ENCODE results near the gene PARP15.
"Not testable (repeated sequence)": the region's sequence is repeated elsewhere in the genome, so short reads cannot be mapped to it uniquely, and the experiment has no call there.

The PARP15 gene

DNA sequence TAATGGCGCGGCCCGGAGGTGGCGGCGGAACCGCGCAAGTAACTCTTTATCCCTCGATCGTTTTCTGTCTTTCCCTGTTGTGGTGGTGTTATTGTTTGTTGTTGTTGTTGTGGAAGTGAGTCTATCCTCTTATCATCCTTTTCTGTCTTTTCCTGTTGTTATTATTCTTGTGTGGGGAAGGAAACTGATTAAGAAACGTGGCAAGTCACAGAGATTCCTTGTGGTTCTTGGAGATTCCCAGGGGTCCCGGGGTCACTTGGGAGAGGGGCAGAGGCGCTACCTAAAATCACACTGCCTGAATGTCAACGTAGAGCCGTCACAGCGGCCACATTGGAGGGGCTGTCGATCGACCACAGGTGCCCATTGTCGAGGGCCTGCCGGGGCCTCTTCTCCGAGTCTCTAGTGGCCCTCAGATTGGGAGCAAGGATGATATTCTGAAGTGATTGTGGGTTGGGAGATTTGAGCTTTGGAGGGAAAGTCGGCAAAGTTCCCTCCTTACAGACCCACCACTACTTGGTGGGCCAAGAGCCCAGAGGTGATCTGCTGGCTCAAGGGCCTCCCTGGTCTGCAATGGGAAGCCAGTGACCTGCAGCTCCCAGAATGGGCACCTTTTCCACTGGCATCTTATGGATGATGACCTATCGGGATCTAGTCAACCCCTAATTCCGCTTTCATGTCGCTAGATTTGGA, 104.0 kb downstream of the PARP15 start:
- H3K4me2 ChIP-seq (ENCODE audit: low read length), result peak overlapping the region; percentile 73
- H3K27me3 ChIP-seq (ENCODE audit: control insufficient read depth, insufficient read depth, low read length), result no peaks in the 10 kb centered on the region
- H3K27ac ChIP-seq, result no peak overlapping the region

DNA sequence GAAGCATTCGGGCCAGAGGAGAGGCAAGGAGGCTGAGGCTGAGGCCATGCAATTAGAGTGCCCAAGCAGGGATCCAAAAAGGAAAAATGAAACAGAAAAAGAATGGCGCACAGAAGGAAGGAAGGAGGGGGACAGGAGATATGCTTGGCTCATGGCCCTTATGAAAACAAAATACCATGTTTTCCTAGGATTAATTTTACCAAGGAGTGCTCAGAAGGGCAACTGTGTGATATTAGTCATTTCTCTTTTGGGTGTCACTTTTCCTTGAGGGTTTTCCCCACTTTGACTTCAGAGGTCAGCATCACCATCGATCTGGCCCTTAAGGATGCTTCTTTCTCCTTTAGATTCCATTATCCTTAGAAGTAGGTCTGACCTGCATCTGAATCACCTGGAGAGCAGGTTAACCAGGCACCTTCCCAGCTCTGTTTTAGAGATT, 104.5 kb downstream of the PARP15 start:
- H3K4me1 ChIP-seq, result peaks cover 5% of the 10 kb centered on the region
- H3K9me3 ChIP-seq (ENCODE audit: control insufficient read depth, low read length), result no peaks in the 10 kb centered on the region
- H3K79me2 ChIP-seq, result no peaks in the 10 kb centered on the region
- H3K27me3 ChIP-seq (ENCODE audit: control insufficient read depth, insufficient read depth, low read length), result no peaks in the 10 kb centered on the region
- peak overlapping the region; percentile 87 for H3K4me3 ChIP-seq (ENCODE audit: low read depth, low read length)
- no peak overlapping the region for H3K9ac ChIP-seq
- TF ChIP-seq, protein P1, sequence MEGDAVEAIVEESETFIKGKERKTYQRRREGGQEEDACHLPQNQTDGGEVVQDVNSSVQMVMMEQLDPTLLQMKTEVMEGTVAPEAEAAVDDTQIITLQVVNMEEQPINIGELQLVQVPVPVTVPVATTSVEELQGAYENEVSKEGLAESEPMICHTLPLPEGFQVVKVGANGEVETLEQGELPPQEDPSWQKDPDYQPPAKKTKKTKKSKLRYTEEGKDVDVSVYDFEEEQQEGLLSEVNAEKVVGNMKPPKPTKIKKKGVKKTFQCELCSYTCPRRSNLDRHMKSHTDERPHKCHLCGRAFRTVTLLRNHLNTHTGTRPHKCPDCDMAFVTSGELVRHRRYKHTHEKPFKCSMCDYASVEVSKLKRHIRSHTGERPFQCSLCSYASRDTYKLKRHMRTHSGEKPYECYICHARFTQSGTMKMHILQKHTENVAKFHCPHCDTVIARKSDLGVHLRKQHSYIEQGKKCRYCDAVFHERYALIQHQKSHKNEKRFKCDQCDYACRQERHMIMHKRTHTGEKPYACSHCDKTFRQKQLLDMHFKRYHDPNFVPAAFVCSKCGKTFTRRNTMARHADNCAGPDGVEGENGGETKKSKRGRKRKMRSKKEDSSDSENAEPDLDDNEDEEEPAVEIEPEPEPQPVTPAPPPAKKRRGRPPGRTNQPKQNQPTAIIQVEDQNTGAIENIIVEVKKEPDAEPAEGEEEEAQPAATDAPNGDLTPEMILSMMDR (IDR thresholded peaks at IDR 0.05), result no peak
- H3K36me3 ChIP-seq (ENCODE audit: control insufficient read depth, insufficient read depth, low read length), result no peaks in the 10 kb centered on the region
- peak overlapping the region; percentile 73 for H3K4me2 ChIP-seq (ENCODE audit: low read length)
- peak overlapping the region; percentile 99 for H2AFZ ChIP-seq
- no peak overlapping the region for H3K27ac ChIP-seq

More for the DNA sequence above, 104.0 kb downstream of the PARP15 start:
- TF ChIP-seq, protein P1 (IDR thresholded peaks at IDR 0.05), result no peak
- Histone ChIP-seq H3K4me1 (peaks cover 5% of the 10 kb centered on the region), H3K9me3 (ENCODE audit: control insufficient read depth, low read length) (no peaks in the 10 kb centered on the region), H3K36me3 (ENCODE audit: control insufficient read depth, insufficient read depth, low read length) (no peaks in the 10 kb centered on the region), H3K9ac (no peak overlapping the region), H3K4me3 (ENCODE audit: low read depth, low read length) (peak overlapping the region; percentile 87), H2AFZ (peak overlapping the region; percentile 99), H3K79me2 (no peaks in the 10 kb centered on the region)

DNA sequence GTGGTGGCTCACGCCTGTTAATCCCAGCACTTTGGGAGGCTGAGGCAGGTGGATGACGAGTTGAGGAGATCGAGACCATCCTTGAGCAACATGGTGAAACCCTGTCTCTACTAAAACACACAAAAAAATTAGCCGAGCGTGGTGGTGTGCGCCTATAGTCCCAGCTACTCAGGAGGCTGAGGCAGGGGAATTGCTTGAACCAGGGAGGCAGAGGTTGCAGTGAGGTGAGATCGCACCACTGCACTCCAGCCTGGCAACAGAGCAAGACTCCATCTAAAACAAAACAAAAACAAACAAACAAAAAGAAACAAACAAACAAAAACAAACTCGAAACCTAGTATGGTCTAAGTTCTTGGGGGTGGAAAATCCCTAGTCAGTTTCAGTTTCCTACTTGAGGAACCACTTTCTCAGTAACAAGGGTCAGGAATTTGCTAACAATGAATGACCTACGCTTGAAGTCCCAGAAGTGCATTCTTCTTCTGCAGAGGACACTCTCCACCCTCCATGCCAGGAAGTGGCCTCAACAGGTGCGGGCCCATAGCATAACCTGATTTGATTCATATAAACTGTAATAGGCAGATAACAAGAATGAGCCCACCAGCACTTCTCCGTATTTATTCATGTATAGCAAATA, 105.4 kb downstream of the PARP15 start:
- H3K27ac ChIP-seq; H3K9me3 ChIP-seq (ENCODE audit: control insufficient read depth, low read length); H3K4me3 ChIP-seq (ENCODE audit: low read depth, low read length); H3K79me2 ChIP-seq; H3K9ac ChIP-seq; H3K4me2 ChIP-seq (ENCODE audit: low read length); H3K4me1 ChIP-seq; H3K27me3 ChIP-seq (ENCODE audit: control insufficient read depth, insufficient read depth, low read length); H2AFZ ChIP-seq; H3K36me3 ChIP-seq (ENCODE audit: control insufficient read depth, insufficient read depth, low read length): not testable (repeated sequence)

DNA sequence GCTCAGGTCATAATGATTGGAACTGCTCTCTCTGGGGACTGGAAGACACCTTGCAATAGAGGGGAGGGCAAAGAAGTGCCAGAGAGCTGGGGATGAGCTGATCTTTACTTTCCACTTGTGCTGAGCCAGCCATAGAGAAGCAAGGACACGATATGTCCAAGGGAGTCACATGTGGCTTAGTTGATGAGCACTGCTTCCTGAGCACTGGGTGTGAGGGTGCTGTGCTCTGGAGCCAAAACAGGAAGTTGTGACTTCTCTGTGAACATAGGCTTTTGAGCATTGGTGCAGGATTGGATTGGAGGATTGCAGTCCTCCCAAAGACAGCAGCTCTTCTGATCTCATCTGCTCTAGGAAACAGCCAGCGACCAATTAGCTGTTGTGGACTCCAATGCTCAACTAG, 109.8 kb downstream of the PARP15 start:
- no peak overlapping the region for H3K4me2 ChIP-seq (ENCODE audit: low read length)
- TF ChIP-seq, protein P1 (IDR thresholded peaks at IDR 0.05), result no peak
- no peak overlapping the region for H3K4me3 ChIP-seq (ENCODE audit: low read depth, low read length)
- H3K9ac ChIP-seq, result no peak overlapping the region
- no peaks in the 10 kb centered on the region for H3K36me3 ChIP-seq (ENCODE audit: control insufficient read depth, insufficient read depth, low read length)
- H3K4me1 ChIP-seq, result no peaks in the 10 kb centered on the region
- no peaks in the 10 kb centered on the region for H3K79me2 ChIP-seq
- no peaks in the 10 kb centered on the region for H3K27me3 ChIP-seq (ENCODE audit: control insufficient read depth, insufficient read depth, low read length)
- no peak overlapping the region for H2AFZ ChIP-seq
- no peak overlapping the region for H3K27ac ChIP-seq
- H3K9me3 ChIP-seq (ENCODE audit: control insufficient read depth, low read length), result no peaks in the 10 kb centered on the region

Measured in parathyroid adenoma (tissue), 2 donors.